Activated B cell treated with CpG ODN at 0.5 μM for 24 hours (primary cell): ENCODE results near the gene SLC1A5. TPM values are rescaled to one million over a fixed set of nuclear protein-coding genes. Genes with fewer than 3 reads are reported as not detected.
A peak's percentile ranks its signal among the peaks of the same experiment; 100 is the strongest.

Experiments used
- ATAC-seq: fragments of 200-7000 bp; cut with Tn5 transposase; one replicate; pipeline ENCODE4 v1.10.0; 2021; ENCODE audit warnings: low read depth, mild to moderate bottlenecking, moderate library complexity
- CTCF ChIA-PET: fragments of 350-600 bp; sonication (Branson Sonifier 250); formaldehyde crosslinking; loops from one replicate; lab custom pipeline; 2021; ENCODE audit warnings: antibody characterized with exemption; lab: Charles Lee
- POLR2A ChIA-PET: fragments of 350-600 bp; sonication (Branson Sonifier 250); formaldehyde crosslinking; loops from one replicate; lab custom pipeline; 2021; ENCODE audit warnings: antibody characterized with exemption; lab: Charles Lee
- DNase-seq: peaks from one replicate; pipeline ENCODE4 v3.0.0; 2022
- H3K27ac Mint-ChIP-seq: one replicate; pipeline ENCODE4 v1.8.0; 2020; ENCODE audit warnings: mixed read lengths
- H3K27me3 Mint-ChIP-seq: one replicate; pipeline ENCODE4 v1.8.0; 2021; ENCODE audit warnings: mixed read lengths
- H3K36me3 Mint-ChIP-seq: one replicate; pipeline ENCODE4 v1.8.0; 2021; ENCODE audit warnings: low read depth, mixed read lengths
- H3K4me1 Mint-ChIP-seq: one replicate; pipeline ENCODE4 v1.8.0; 2021; ENCODE audit warnings: mixed read lengths
- H3K4me3 Mint-ChIP-seq: one replicate; pipeline ENCODE4 v1.8.0; 2020; ENCODE audit warnings: mild to moderate bottlenecking, mixed read lengths
- H3K9me3 Mint-ChIP-seq: one replicate; pipeline ENCODE4 v1.8.0; 2020; ENCODE audit warnings: mixed read lengths
- intact Hi-C: fragments of 100-400 bp; cut with micrococcal nuclease; formaldehyde crosslinking; loops from one replicate; pipeline ENCODE4 v1.15.1; 2024
- total RNA-seq: library from RNA; stranded (reverse); gene quantifications from 2 replicates; pipeline ENCODE4 v1.2.3, GENCODE V29; 2022
- TF ChIP-seq, protein P1 (sequence below): fragments of 200-600 bp; IDR thresholded peaks from one replicate; pipeline ENCODE4 v1.8.0; 2022; ENCODE audit warnings: antibody characterized with exemption, mild to moderate bottlenecking

SLC1A5 gene
- total RNA-seq, 1 donor from 2014 or later = 77.9 TPM

DNA sequence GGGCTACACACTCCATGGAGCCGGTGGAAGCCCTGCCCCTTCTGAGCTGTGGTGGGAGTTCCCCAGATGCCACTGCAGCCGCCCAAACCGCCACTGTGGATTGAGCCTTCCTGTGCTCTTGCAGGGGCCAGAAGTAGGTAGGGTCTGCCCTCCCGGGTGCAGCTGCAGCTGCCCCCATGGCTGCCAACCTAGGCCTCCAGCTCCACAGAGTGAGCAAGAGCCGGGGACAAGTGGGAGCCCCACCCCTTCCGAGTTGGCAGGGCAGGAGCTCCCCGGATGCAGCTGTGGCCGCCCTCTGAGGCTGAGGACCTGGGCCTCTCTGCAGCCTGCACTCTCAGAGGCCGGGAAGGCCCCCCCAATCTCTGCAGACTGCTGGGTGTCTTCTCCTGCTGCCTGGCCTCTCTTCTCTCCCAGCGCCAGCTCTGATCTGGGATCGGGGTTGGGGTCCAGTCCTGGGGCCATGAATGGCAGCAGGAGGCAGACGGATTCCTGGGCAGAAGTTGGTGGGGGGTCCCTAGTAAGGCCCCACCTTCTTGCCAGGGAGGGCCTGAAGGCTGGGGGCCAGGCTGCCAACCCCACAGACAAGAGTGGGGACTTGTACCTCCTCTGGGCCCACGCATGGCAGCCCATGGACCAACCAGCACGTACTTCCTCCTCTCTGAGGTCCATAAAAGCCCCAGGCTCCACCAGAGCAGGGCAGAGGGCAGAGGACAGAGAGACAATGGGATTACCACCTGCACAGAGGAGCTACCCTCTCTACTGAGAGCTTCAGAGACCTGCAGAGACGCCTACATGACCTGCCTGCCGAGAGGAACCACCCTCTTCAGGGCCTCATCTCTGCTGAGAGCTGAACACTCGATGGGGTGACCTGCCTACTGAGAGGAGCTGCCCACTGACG lies 33.4 kb upstream of the SLC1A5 start:
- Mint-ChIP-seq H3K4me1 (peaks cover 61% of the 10 kb centered on the region), H3K27me3 (no peaks in the 10 kb centered on the region), H3K4me3 (peak overlapping the region; percentile 48), H3K27ac (peak overlapping the region; percentile 90), H3K9me3 (peaks cover 2% of the 10 kb centered on the region), H3K36me3 (no peaks in the 10 kb centered on the region)
- TF ChIP-seq, protein P1, sequence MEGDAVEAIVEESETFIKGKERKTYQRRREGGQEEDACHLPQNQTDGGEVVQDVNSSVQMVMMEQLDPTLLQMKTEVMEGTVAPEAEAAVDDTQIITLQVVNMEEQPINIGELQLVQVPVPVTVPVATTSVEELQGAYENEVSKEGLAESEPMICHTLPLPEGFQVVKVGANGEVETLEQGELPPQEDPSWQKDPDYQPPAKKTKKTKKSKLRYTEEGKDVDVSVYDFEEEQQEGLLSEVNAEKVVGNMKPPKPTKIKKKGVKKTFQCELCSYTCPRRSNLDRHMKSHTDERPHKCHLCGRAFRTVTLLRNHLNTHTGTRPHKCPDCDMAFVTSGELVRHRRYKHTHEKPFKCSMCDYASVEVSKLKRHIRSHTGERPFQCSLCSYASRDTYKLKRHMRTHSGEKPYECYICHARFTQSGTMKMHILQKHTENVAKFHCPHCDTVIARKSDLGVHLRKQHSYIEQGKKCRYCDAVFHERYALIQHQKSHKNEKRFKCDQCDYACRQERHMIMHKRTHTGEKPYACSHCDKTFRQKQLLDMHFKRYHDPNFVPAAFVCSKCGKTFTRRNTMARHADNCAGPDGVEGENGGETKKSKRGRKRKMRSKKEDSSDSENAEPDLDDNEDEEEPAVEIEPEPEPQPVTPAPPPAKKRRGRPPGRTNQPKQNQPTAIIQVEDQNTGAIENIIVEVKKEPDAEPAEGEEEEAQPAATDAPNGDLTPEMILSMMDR = no peak
- ChIA-PET CTCF (interaction anchor here (1.1 to 2.0 kb wide), 6 partner anchors 10 to 93 kb away, joined by 3 to 14 read pairs (median 4); no protein-coding TSS in a partner anchor), POLR2A (interaction anchor here (0.6 to 7.1 kb wide), 13 partner anchors 8 to 528 kb away, joined by 3 to 242 read pairs (median 4); partner anchors contain the start of genes CALM3, CCDC9, DHX34 and SLC1A5)
- intact Hi-C loops = loop anchor here (1.0 kb wide), 1 partner anchor 33 kb away; the partner anchor contains the start of gene SLC1A5
- DNase-seq (peak; percentile 54), ATAC-seq (peak; percentile 71)

DNA sequence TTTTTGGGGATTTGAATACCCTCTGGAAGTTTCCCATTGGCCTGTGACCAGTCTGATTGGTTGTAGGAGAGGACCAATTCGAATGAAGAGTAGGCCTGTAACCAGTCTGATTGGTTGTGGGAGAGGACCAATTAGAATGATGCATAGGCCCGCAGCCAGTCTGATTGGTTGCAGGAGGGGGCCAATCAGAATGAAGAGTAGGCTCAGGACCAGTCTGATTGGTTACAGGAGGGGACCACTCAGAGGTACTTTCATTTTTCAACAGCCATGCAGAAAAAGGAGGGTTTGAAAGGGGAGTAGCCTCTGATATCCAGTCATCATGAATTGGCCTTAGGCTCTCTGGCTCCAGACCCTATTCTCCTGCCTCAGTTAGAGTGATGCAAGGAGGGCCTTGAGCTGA lies 30.4 kb upstream of the SLC1A5 start:
- DNase-seq (no peak), ATAC-seq (no peak)
- intact Hi-C loops = no loop called here
- Mint-ChIP-seq H3K4me1 (peaks cover 42% of the 10 kb centered on the region), H3K27me3 (no peaks in the 10 kb centered on the region), H3K4me3 (no peak overlapping the region), H3K36me3 (no peaks in the 10 kb centered on the region), H3K9me3 (no peaks in the 10 kb centered on the region), H3K27ac (no peak overlapping the region)
- TF ChIP-seq, protein P1 = no peak
- POLR2A ChIA-PET = no interaction called here
- CTCF ChIA-PET = no interaction called here

DNA sequence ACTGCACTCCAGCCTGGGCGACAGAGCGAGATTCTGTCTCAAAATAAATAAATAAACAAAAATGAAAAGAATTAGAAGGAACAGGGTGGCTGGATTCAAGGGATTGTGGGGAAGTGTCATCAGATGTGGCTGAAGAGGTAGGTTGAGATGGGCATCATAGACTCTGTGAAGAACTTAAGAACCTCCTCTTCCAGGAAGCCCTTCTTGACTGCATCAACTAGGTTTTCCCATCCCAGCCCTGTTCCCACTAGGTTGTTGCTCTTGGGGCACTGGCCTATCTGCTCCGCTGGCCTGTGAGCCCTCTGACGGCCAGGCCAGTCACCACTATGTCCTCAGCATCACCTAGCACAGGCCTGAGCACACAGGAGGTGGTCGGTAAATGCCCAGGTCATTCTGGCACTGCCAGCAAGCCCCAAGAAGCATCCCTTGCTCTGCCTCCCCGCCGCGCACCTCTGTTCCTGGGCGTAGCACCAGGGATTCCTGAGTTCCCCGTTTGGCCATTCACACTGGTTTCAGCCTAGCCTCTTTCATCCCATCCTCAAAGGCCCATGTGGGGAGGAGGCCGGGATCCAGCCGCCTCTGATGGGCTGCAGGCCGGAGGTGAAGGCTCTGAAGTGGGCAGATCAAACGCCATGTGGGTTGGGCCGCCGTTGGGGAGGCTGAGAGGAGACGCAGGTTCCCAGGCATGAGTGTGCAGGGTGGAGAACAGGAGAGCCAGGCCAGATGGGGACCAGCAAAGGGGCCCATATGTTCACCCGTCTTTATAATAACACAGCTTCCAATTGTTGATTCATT lies 27.6 kb upstream of the SLC1A5 start:
- no peaks in the 10 kb centered on the region for H3K9me3 Mint-ChIP-seq
- no peak overlapping the region for H3K4me3 Mint-ChIP-seq
- no peaks in the 10 kb centered on the region for H3K36me3 Mint-ChIP-seq
- POLR2A ChIA-PET = interaction anchor here (0.6 to 0.7 kb wide), 2 partner anchors 295 to 422 kb away, joined by 4 read pairs; no protein-coding TSS in a partner anchor
- H3K27ac Mint-ChIP-seq = no peak overlapping the region
- TF ChIP-seq, protein P1 = no peak
- DNase-seq = no peak
- no peak for ATAC-seq
- CTCF ChIA-PET = no interaction called here
- intact Hi-C loops = no loop called here
- H3K27me3 Mint-ChIP-seq = no peaks in the 10 kb centered on the region
- peaks cover 21% of the 10 kb centered on the region for H3K4me1 Mint-ChIP-seq

DNA sequence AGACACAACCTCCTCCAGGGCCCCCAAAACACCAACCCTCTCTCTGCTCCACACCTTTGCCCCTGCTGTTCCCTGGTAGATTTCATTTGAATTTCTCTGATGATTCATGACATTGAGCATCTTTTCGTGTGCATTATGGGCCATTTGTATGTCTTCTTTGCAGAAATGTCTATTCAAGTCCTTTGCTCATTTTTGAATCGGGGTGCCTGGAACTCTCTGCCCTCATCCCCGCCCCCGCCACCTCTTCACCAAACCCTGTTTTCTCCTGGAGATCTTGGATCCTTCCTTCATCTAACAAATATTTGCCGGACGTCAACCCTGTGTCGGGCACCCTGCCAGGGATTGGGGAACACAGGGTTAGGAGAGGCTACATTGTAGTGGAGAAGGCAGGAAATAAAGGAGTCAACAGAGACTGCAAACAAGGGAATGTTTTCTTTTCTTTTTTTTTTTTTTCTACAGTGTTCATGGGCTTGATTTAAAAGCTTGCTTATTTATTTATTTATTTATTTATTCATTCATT lies 25.5 kb upstream of the SLC1A5 start:
- Mint-ChIP-seq H3K9me3 (no peaks in the 10 kb centered on the region), H3K27ac (no peak overlapping the region), H3K4me1 (peaks cover 4% of the 10 kb centered on the region), H3K36me3 (no peaks in the 10 kb centered on the region), H3K4me3 (no peak overlapping the region), H3K27me3 (no peaks in the 10 kb centered on the region)
- POLR2A ChIA-PET = interaction anchor here (0.6 to 4.2 kb wide), 2 partner anchors 8 to 49 kb away, joined by 3 to 15 read pairs; no protein-coding TSS in a partner anchor
- TF ChIP-seq, protein P1 = no peak
- intact Hi-C loops = no loop called here
- no peak for DNase-seq
- CTCF ChIA-PET = no interaction called here
- ATAC-seq = no peak
